NOMO-1 (cell line): Measurements from ENCODE around the gene PRDM16.

Experiments
- DNase-seq, 2 experiments: peaks; one replicate each; lab custom pipeline; 2025; ENCODE audit not compliant: unreplicated experiment in 2 of 2; lab: John Stamatoyannopoulos, UW

Gene PRDM16

GRCh38 chr1:3195480-3195815 is 126.4 kb downstream of the PRDM16 start:
- DNase-seq, result no peak

DNA sequence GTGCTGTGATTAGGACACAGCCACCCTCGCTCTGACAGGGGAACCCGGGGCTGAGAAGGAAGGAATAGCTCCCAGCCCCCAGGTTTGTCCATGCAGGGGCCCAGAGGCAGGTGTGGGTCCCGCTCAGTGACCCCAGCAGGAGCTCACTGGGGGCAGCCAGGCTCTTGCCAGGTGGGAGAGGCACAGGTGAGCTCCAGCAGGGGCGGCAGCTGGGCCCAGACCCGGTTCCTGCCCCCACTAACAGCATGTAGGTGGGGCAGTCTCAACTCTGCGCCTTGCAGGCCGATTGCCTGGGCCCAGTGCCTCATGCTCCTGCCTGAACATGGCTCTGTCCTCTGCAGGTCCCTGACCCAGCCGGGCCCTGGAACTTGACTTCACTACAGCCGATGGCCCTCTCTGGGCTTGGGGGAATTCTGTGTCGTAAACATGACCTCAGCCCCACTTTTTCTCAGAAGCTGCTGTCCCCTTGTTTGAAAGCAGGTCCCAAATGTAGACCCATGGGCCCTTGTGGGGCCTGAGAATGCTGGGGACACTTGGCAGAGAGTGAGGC is 127.0 kb downstream of the PRDM16 start:
- no peak for DNase-seq

DNA sequence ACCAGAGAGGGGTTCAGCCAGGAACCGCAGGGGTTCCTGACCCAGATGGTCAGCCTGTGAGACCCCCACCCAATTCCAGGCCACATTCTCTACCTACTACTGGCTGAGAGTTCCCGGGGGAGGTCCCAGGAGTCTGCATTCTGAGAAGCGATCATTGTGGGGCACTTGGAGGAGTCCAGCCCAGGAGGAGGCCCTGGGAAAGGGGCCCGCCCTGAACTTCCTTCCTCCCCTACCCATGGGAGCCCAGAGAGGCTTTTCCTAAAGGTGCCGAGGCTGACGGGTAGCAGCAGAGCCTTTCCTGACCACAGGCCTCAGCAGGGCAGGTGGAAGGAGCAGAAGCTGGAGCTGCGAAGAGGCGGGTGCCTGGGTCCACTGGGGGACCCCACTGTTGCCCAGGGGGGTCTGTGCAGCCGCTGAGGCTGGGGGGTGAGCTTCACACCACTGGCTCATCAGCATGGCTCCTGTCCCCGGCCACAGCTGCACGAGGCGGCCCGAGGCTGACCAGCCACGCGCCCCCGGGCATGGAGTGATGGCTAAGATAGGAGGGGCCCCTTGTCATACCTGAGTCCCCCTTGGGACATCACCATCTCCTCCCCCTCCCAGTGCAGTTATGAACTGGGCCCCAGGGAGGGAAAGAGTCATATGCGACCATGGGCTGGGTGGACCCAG is 127.7 kb downstream of the PRDM16 start:
- DNase-seq, result no peak

GRCh38 chr1:3197781-3198316 is 128.8 kb downstream of the PRDM16 start:
- DNase-seq, result no peak

- no peak for DNase-seq
Observed at GRCh38 chr1:3198371-3199271, 129.6 kb downstream of the PRDM16 start.

- no peak for DNase-seq
Observed at GRCh38 chr1:3204725-3205124, 135.7 kb downstream of the PRDM16 start.

GRCh38 chr1:3205815-3206214 is 136.8 kb downstream of the PRDM16 start:
- no peak for DNase-seq

- DNase-seq, result no peak
Observed at GRCh38 chr1:3206696-3207095, 137.7 kb downstream of the PRDM16 start.

DNA sequence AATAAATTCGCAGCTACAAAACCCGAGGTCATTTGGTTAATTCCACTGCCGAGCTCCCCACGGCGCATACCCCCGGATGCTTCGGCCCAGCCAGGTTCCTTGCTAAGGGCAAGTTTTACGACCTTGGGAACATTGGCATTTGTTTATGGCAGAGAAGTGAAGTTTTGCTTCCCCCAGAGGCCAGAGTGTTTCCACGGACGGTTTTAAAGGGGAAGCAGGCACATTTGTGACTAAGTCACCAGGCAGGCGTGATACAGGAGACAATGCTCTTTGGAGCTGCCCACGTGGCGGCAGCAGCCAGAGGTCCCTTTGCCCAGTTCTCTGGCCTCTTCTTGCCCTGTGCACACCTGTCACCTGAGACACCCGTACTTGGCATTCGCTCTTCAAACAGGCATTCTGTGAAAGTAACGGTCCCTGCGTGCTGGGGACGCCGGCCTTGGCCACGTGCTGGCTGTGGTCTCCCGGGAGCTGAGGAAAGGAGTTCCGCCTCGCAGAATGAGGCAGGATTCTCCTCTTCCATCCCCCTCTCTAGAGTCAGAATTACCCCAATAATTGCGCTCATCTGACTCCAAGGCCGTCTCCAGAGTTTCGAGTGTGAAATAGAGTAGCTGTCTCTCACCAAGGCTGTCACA is 138.3 kb downstream of the PRDM16 start:
- peak in 1 of 2 experiments; percentile 40 for DNase-seq

DNA sequence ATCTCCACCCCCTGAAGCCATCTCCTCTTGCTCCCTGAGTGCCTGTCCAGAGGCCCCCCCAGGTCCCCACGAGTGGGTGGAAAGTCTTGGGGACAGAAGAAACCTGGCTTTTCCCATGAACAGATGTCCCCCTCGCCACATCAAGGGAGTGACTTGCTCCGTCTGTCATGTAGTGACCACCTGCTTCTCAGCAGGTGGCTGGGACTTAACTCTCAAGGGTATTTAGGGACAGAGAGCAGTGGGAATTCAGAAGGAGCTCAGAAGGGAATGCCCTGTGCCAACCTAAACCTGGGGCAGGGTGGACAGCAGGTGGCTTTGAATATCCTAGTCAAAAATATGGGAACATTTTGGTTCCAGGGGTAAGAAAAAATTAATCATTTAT is 139.8 kb downstream of the PRDM16 start:
- no peak for DNase-seq

DNA sequence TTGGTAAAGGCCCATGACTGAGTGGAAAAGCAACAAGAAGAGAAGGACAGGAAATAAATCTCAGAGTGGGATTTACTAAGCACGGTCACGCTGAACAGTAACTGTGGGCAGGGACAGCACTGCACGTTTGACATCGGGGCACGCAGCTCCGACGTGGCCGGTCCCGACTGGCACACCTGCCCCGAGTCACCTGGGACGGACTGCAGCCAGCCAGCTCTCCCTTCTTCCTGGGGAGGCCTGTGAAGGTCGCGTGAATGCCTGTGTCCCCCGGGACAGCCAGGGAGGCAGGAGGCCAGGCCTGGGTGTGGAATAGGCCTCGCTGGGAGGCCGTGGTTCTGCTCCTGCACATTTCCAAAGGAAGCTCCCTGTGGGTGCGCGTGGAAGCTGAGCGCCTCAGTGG is 140.2 kb downstream of the PRDM16 start:
- no peak for DNase-seq

DNA sequence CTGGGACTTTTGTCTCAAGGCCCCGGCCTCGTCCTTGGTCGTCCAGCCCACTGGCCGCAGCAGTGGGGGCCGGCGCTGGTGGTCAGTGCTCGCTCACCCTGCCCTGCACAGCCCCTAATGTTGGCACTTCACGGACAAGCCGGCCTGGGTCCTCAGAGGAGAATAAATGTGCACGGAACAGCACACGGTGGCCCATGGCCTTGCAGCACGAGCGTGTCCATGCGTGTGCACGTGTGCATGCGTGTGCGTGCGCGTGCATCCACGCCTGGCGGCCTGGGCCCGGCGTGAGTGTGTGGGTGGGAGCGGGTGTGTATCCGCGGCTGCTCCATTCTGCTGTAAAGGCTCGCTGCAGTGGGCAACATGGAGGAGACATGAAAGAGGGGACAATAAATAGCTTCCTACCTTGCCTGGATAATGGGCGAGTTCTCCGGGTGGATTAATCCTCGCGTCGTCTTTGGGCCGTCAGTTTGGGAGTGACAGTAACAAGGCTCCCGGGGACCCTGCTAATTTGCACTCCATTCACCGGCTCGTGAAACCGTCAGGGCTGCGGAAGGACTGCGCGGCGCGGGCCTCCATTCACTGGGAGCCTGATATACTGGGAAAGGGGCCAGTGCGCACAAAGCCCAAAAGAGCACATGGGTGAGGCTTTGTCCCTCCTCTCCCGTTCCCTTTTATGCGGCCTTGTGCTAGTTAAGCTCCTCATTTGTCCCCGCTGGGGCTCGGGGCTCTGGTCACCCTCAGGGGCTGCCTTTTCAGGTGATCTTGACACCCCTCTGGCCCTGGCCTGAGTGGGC is 142.8 kb downstream of the PRDM16 start:
- DNase-seq, result no peak

GRCh38 chr1:3212453-3213355 is 143.7 kb downstream of the PRDM16 start:
- DNase-seq, result no peak

DNA sequence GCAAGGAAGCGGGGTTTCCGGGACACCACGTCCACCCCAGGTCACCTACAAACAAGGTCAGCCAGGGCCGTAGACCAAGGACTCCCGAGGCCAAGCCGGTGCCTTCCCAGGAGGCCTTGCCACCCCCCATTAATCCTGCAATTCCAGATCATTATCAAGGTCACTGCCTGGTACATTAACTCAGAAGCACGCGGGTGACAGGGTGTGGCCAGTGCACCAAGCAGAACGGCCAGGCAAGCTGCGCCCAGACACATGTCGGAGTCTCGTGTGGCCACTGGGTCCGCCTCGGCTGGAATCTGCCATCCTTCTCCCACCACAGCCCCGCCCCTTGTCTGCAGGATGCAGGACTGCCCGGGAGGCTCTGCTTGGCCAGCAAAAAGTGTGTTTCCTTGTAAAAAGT is 144.7 kb downstream of the PRDM16 start:
- DNase-seq, result no peak

DNA sequence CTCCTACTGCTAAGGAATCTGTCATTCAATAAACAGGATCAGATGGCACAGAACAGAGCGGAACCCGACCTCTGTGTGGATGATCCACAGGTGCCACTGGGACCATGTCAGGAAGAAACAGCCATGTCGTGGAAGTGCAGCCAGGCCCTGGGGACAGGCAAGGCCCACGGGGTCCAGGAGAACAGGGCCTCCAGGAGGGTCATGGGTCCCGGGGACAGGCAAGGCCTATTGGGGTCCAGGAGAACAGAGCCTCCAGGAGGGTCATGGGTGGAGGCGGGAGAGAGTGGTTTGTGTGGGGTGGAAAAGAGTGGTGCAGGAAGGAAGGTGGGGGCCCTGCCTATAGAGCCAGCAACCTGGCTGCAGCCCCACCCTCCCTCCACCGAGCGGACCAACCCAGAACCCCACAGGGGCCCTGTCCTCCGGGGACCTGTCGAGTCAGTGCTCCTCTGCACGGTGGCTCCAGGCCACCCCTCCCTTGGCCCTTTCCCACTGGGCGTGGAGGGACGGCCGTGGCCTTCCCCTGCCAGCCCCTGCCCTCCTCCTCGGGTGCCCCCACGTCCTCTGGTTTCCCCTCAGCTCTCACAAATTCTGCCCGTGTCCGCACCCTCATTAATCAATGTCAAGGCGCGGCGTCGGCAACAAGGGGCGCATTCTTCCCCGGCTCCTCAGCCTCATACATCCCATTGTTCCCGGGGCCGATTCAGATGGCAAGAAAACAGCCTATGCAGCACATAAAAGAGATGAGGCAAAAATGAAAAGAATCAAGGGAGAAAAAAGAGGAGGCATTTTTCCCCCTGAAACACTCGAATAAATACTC is 146.4 kb downstream of the PRDM16 start:
- no peak for DNase-seq

DNA sequence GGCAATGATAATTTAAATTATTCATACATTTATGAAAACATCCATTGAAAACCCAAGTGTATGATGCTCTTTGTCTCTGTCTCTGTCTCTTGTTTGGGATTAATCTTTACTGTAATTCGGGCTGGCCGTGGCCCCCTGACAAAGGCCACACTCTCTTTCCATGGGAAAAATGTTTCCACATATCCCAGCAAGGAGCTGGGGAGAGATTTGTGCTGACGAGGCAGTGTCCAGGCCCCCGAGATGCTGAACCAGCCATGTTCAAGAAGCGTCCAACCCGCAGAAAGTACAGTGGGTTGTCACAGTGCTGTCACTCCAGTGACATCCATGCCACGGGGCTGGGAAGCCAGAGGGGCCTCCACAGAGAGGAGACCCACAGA is 147.0 kb downstream of the PRDM16 start:
- DNase-seq, result no peak

DNA sequence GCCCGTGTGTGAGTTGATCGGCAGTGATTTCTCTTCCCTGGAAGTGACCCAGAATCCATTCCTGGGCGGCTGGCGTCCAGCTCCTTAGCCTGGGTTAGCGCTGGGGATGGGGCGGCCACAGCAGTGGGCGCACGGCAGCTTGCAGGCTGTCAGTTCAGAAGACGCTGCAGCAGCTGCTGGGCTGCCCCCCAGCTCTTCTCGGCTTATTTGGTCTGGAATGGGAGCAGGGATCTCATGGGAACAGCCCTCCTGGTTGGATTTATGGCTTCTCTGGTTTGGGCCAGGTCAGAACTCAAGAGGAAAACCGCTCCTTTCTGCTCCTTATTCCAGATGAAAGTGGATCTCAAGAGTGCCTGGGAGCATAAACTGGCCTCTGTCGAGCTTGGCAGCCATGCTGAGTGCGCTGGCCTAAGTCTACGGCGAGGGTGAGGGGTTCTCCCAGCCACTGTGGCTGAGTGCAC is 148.2 kb downstream of the PRDM16 start:
- no peak for DNase-seq

- DNase-seq, result no peak
Observed at GRCh38 chr1:3217979-3218679, 149.1 kb downstream of the PRDM16 start.
